DMS 273 treated with DMSO at 0.1 percent for 48 hours (cell line): ENCODE measurements around the gene WDR43.

Source experiments
- DNase-seq: peaks from one replicate; lab custom pipeline; 2025; lab: John Stamatoyannopoulos, UW

Gene WDR43

GRCh38 chr2:28993206-28993960 is 98.9 kb downstream of the WDR43 start:
- no peak for DNase-seq

- DNase-seq: no peak
These were observed 99.6 kb downstream of the WDR43 start for GRCh38 chr2:28994074-28994473.

- DNase-seq: no peak
These were observed 100.2 kb downstream of the WDR43 start for GRCh38 chr2:28994679-28995078.

GRCh38 chr2:28995765-28996750 is 101.6 kb downstream of the WDR43 start:
- no peak for DNase-seq

- no peak for DNase-seq
These were observed 102.9 kb downstream of the WDR43 start for GRCh38 chr2:28997237-28997846.
